Ishikawa (cell line): ENCODE results near the gene FOXP2.

Experiments
- CEBPB ChIP-seq: IDR thresholded peaks from 2 replicates; pipeline ENCODE4 v1.6.1; 2012
- CREB1 ChIP-seq: IDR thresholded peaks from 2 replicates; pipeline ENCODE4 v1.6.1; 2012; ENCODE audit warnings: low read depth
- EGR1 ChIP-seq: IDR thresholded peaks from 2 replicates; pipeline ENCODE4 v1.6.1; 2012
- EP300 ChIP-seq: IDR thresholded peaks from 2 replicates; pipeline ENCODE4 v1.6.1; 2012; ENCODE audit warnings: borderline replicate concordance
- FOXM1 ChIP-seq: IDR thresholded peaks from 2 replicates; pipeline ENCODE4 v1.6.1; 2012; ENCODE audit warnings: low read depth, borderline replicate concordance
- MAX ChIP-seq: IDR thresholded peaks from 2 replicates; pipeline ENCODE4 v1.6.1; 2012
- NFIC ChIP-seq: IDR thresholded peaks from 2 replicates; pipeline ENCODE4 v1.6.1; 2012
- RAD21 ChIP-seq: IDR thresholded peaks from 2 replicates; pipeline ENCODE4 v1.6.1; 2012; ENCODE audit warnings: low read depth
- TAF1 ChIP-seq: IDR thresholded peaks from 2 replicates; pipeline ENCODE4 v1.6.1; 2012; ENCODE audit warnings: low read depth, mild to moderate bottlenecking
- TCF12 ChIP-seq: IDR thresholded peaks from 2 replicates; pipeline ENCODE4 v1.6.1; 2012; ENCODE audit warnings: low read depth
- TEAD4 ChIP-seq: IDR thresholded peaks from 2 replicates; pipeline ENCODE4 v1.6.1; 2012
- YY1 ChIP-seq: IDR thresholded peaks from 2 replicates; pipeline ENCODE4 v1.6.1; 2012; ENCODE audit warnings: low read depth
- ZBTB7A ChIP-seq: IDR thresholded peaks from 2 replicates; pipeline ENCODE4 v1.6.1; 2012; ENCODE audit warnings: low read depth
- TF ChIP-seq, protein P1 (sequence below): IDR thresholded peaks from 2 replicates; pipeline ENCODE4 v1.6.1; 2012; ENCODE audit warnings: low read depth, mild to moderate bottlenecking

FOXP2 gene

GRCh38 chr7:114554781-114555537 is 140.3 kb downstream of the FOXP2 start:
- TF ChIP-seq FOXM1 (no peak), EP300 (no peak), TEAD4 (no peak), YY1 (no peak), CREB1 (no peak), EGR1 (no peak), CEBPB (no peak), ZBTB7A (no peak)

- TF ChIP-seq ZBTB7A: no peak
- TF ChIP-seq MAX: no peak
- no peak for TF ChIP-seq CEBPB
- no peak for TF ChIP-seq TAF1
- no peak for TF ChIP-seq YY1
- no peak for TF ChIP-seq TCF12
These were observed 152.8 kb downstream of the FOXP2 start for GRCh38 chr7:114567416-114567815.

DNA sequence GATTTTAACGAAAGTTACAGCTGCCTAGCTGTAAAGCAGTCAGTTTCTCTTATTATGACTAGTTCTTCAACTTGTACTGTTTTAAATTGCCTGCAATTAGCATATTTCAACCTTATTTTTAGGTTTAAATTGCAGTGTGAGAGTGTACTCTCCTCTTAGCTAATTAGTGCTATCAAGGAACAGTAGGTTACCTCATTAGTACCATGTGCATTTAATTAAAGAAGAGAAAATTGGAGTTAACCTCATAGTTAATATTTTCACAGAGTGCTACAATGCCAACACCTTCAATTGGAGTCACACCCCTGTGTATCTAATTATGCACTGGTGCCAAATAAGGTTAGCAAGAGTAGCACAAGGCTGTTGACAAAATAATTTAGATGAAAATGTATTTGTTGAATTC is 154.6 kb downstream of the FOXP2 start:
- TF ChIP-seq YY1 (no peak), CEBPB (no peak), TAF1 (no peak), TEAD4 (no peak), NFIC (no peak), FOXM1 (no peak), TCF12 (no peak), RAD21 (no peak), EGR1 (no peak)
- TF ChIP-seq, protein P1, sequence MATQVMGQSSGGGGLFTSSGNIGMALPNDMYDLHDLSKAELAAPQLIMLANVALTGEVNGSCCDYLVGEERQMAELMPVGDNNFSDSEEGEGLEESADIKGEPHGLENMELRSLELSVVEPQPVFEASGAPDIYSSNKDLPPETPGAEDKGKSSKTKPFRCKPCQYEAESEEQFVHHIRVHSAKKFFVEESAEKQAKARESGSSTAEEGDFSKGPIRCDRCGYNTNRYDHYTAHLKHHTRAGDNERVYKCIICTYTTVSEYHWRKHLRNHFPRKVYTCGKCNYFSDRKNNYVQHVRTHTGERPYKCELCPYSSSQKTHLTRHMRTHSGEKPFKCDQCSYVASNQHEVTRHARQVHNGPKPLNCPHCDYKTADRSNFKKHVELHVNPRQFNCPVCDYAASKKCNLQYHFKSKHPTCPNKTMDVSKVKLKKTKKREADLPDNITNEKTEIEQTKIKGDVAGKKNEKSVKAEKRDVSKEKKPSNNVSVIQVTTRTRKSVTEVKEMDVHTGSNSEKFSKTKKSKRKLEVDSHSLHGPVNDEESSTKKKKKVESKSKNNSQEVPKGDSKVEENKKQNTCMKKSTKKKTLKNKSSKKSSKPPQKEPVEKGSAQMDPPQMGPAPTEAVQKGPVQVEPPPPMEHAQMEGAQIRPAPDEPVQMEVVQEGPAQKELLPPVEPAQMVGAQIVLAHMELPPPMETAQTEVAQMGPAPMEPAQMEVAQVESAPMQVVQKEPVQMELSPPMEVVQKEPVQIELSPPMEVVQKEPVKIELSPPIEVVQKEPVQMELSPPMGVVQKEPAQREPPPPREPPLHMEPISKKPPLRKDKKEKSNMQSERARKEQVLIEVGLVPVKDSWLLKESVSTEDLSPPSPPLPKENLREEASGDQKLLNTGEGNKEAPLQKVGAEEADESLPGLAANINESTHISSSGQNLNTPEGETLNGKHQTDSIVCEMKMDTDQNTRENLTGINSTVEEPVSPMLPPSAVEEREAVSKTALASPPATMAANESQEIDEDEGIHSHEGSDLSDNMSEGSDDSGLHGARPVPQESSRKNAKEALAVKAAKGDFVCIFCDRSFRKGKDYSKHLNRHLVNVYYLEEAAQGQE: no peak

GRCh38 chr7:114574384-114574783 is 159.8 kb downstream of the FOXP2 start:
- TF ChIP-seq MAX: no peak
- no peak for TF ChIP-seq CREB1
- no peak for TF ChIP-seq TCF12
- no peak for TF ChIP-seq YY1
- no peak for TF ChIP-seq FOXM1
- no peak for TF ChIP-seq NFIC
- TF ChIP-seq ZBTB7A: no peak
- no peak for TF ChIP-seq TEAD4
- TF ChIP-seq TAF1: no peak
- TF ChIP-seq CEBPB: no peak

DNA sequence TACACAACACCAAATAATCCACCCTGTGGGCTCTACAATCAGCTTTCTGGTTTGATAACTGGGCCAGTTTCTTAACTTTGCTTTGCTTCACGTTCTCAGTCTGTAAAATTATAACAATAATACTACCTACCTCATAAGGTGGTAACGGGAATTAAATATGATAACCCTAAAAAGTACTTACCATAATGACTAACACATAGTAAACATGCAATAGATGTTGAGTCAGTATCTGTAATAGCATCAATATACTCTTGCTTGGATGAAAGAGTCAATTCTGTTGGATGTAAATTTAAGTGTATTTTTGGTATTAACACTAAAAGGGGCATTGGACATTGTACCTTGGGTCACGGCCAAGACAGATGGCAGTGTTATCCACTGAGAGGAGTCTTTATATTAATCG is 160.5 kb downstream of the FOXP2 start:
- TF ChIP-seq, protein P1: no peak
- TF ChIP-seq TCF12: no peak
- no peak for TF ChIP-seq EP300
- no peak for TF ChIP-seq CREB1

DNA sequence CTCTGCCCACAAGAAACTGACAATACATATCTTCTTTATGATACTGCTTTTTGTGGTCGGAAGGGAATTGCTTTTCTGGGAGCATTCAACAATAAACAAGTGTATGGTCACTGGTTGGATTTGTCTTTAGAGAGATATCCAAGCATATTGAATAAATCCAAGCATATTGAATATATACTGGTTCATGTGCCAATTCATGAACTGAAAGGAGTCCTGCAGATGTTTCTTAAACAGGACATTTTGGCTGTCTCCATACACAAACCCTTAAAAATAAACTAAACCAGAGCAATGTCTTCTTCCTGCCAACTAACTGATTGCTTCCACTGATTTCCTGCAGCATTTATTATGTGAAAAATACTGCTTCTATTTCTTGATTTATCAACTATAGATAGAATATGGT is 173.9 kb downstream of the FOXP2 start:
- TF ChIP-seq ZBTB7A (no peak), YY1 (no peak), TCF12 (no peak), EP300 (no peak), CREB1 (no peak), NFIC (no peak), TAF1 (no peak)

- TF ChIP-seq EGR1 (no peak), FOXM1 (no peak), ZBTB7A (no peak), CEBPB (no peak)
These were observed 174.8 kb downstream of the FOXP2 start for GRCh38 chr7:114589436-114589835.
